Panc1 (cell line): ENCODE results near the gene SLC22A2.

Experiments used
- CTCF ChIP-seq: fragments of 450-650 bp; IDR thresholded peaks from 2 replicates; pipeline ENCODE4 v1.5.1; 2017; ENCODE audit warnings: mild to moderate bottlenecking
- REST ChIP-seq, 2 experiments: IDR thresholded peaks; 2 replicates each; pipeline ENCODE4 v1.6.1; 2011 to 2012; ENCODE audit warnings: low read depth in 2 of 2, control low read depth in 1 of 2, low read length in 1 of 2, mild to moderate bottlenecking in 1 of 2, moderate library complexity in 1 of 2; ENCODE audit not compliant: insufficient read depth in 1 of 2
- TCF7L2 ChIP-seq: IDR thresholded peaks from 2 replicates; pipeline ENCODE4 v1.6.1; 2011; ENCODE audit warnings: mild to moderate bottlenecking, low read depth, low read length, inconsistent platforms

GRCh38 chr6:160301339-160301738 is 42.7 kb upstream of the SLC22A2 start:
- TF ChIP-seq TCF7L2 (no peak), CTCF (no peak), REST (IDR thresholded peaks at IDR 0.05; ENCODE audit: insufficient read depth in 1 of 2, low read depth in 2 of 2, low read length in 1 of 2) (no peak)
